ENCODE results near the gene TTC7B. TPM values are rescaled to one million over a fixed set of nuclear protein-coding genes. Genes with fewer than 3 reads are reported as not detected.

Gene TTC7B
- total RNA-seq, 1 donor, result 24.9 TPM

DNA sequence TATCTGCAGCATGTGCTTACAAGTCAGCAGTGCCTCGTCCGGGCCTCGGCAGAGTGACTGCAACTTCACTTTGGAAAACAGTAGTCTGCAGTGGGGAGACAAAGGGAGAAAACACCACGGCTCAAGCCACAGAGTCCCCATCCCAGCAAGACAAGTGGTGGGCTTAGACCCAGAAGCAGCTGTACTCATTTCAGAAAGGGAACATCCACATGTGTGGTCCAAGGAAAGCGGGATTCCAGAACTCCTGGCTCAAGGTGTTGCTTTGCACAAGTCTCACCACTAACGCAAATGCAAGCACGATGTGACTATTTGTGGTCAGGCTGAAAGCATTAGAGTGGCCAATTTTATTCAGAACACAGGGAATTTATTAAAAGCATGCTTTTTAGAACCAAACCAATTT lies 198.3 kb downstream of the TTC7B start:
- TF ChIP-seq, protein P1, sequence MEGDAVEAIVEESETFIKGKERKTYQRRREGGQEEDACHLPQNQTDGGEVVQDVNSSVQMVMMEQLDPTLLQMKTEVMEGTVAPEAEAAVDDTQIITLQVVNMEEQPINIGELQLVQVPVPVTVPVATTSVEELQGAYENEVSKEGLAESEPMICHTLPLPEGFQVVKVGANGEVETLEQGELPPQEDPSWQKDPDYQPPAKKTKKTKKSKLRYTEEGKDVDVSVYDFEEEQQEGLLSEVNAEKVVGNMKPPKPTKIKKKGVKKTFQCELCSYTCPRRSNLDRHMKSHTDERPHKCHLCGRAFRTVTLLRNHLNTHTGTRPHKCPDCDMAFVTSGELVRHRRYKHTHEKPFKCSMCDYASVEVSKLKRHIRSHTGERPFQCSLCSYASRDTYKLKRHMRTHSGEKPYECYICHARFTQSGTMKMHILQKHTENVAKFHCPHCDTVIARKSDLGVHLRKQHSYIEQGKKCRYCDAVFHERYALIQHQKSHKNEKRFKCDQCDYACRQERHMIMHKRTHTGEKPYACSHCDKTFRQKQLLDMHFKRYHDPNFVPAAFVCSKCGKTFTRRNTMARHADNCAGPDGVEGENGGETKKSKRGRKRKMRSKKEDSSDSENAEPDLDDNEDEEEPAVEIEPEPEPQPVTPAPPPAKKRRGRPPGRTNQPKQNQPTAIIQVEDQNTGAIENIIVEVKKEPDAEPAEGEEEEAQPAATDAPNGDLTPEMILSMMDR (IDR thresholded peaks at IDR 0.05; ENCODE audit: insufficient read depth, low read length), result no peak
- DNase-seq (ENCODE audit: low read depth), result no peak

DNA sequence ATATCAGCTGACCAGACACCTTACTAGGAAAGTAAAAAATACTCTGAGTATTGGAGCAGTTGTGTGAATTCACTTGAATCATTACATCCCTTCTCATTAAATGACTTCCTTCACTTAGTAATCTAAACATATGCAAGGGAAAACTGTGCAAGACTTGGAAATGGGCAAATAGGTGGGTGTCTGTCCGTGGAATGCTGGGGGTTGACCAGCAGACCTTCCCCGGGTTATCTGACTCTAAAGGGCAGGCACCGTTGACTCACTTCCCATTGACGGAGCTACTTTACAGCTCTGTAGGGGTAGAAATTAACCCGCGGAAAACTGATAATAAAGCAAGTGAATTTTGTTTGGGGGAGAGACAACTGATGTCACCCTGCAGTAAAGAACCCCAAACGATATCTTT lies 199.3 kb downstream of the TTC7B start:
- H3K4me3 ChIP-seq (ENCODE audit: low read depth, low read length), result no peak overlapping the region
- no peak for DNase-seq (ENCODE audit: low read depth)
- TF ChIP-seq, protein P1 (IDR thresholded peaks at IDR 0.05; ENCODE audit: insufficient read depth, low read length), result no peak

More for the DNA sequence above, 198.3 kb downstream of the TTC7B start:
- H3K4me3 ChIP-seq (ENCODE audit: low read depth, low read length), result no peak overlapping the region

DNA sequence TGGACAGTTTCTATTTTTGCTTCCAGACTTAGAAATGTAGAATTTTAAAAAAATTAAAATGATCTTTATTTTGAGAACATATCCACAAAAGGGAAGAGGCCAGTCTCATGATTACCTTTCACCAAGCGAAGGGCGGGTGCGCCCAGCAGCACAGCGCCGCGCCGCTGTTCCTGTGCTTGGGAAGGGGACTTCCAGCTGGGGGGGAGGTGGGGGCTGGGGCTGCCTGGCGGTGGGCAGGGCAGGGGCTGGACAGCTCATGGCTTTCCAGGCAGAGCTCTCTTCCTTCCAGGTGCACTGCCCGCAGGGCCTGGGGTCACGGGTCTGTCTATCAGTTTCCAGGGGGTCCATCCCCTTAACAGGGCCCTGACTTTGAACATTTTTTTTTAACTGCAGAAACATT lies 199.9 kb downstream of the TTC7B start:
- no peak overlapping the region for H3K4me3 ChIP-seq (ENCODE audit: low read depth, low read length)
- TF ChIP-seq, protein P1 (IDR thresholded peaks at IDR 0.05; ENCODE audit: insufficient read depth, low read length), result no peak
- no peak for DNase-seq (ENCODE audit: low read depth)

DNA sequence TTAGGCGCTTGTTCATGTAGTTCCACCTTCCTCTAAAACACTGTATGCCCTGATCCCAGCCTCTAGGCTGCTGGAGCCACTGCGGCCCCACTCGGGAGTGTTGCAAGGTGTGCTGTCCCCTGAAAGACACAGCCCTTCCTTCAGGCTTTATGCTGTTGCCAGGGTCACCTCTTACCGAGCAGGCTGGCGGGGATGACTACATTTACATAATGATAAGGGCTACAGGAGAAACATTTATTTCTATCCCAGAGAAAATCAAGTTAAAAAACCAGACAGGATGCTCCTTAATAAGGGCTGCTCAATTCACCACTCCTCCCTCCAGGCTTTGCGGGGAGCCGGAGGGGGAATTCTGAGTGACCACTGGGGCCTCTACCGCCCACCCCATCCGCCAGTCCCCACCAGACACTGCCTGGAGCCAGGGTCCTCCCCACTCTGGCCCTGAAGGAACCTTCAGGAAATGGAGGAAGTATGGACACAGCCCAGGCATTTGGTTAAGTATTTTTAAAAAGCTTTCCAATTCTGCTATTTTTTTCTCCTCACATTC lies 200.6 kb downstream of the TTC7B start:
- TF ChIP-seq, protein P1 (IDR thresholded peaks at IDR 0.05; ENCODE audit: insufficient read depth, low read length), result no peak
- no peak for DNase-seq (ENCODE audit: low read depth)
- no peak overlapping the region for H3K4me3 ChIP-seq (ENCODE audit: low read depth, low read length)

DNA sequence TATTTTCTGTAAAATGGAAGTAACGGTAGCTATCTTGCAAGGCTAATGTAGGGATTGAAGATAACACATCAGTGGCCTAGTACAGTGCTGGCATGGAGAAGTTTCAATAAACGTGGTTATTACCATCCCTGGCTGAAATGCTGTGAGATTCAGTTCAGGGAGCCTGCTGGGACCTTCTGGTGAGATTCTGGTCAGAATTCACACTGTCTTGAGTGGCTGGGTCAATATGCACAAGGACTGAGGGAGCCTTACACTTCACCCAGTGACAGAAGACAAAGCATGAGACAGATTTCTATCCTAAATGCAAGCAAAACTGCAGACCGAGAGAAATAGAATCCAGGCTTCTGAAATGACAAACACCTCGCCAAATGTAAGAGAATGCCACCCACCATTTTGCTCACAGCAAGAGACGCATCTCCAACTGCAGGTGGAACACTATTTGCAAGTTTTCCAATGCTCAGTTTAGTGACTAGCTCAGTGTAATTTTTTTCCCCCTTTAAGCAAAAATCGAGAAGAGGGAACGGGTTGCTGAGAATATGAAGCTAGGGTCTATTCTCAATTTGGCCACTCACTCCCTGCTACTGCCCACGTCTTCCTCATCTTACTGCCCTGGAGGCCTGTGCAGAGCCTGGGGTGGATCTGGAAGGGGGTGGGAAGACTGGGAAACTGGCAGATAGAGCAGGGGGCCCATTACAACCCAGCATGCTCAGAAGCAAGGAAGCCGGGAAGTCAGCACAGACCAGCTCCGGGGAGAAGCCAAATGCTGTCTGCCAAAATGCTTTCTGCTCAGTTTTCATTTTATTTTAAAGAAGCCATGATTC lies 201.3 kb downstream of the TTC7B start:
- no peak for DNase-seq (ENCODE audit: low read depth)
- no peak overlapping the region for H3K4me3 ChIP-seq (ENCODE audit: low read depth, low read length)
- TF ChIP-seq, protein P1 (IDR thresholded peaks at IDR 0.05; ENCODE audit: insufficient read depth, low read length), result no peak

DNA sequence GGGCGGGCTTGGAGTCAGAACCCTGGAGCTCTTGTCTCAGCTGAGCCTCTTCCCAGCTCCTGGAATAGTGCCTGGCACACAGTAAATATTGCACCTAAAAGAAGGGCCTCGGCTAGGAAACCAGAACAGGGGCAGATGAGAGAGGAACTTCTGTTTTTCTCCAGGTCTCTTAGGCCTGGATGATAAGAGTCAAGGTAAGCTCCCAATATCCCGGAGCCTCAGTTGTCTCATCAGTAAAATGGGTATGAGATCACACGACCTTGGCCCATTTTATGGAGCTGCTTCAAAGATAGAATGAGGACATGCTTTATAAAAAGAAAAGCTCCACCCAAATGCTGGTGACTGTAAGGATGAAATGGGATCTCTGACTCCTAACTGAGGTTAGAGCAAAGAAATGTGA lies 202.2 kb downstream of the TTC7B start:
- TF ChIP-seq, protein P1 (IDR thresholded peaks at IDR 0.05; ENCODE audit: insufficient read depth, low read length), result no peak
- H3K4me3 ChIP-seq (ENCODE audit: low read depth, low read length), result no peak overlapping the region

More for the DNA sequence above, 202.2 kb downstream of the TTC7B start:
- DNase-seq (ENCODE audit: low read depth), result no peak
